CD1c-positive myeloid dendritic cell (primary cell): ENCODE results near the gene FTL.
A peak's percentile ranks its signal among the peaks of the same experiment; 100 is the strongest.

Experiments
- DNase-seq: peaks from one replicate; pipeline ENCODE4 v3.0.0-alpha.2; 2016; ENCODE audit errors: extremely low spot score

The FTL gene

GRCh38 chr19:48991873-48992580, 26.9 kb downstream of the FTL start:
- DNase-seq: peak; percentile 69

- DNase-seq: no peak
Observed at GRCh38 chr19:48992581-48993174, 27.6 kb downstream of the FTL start.

DNA sequence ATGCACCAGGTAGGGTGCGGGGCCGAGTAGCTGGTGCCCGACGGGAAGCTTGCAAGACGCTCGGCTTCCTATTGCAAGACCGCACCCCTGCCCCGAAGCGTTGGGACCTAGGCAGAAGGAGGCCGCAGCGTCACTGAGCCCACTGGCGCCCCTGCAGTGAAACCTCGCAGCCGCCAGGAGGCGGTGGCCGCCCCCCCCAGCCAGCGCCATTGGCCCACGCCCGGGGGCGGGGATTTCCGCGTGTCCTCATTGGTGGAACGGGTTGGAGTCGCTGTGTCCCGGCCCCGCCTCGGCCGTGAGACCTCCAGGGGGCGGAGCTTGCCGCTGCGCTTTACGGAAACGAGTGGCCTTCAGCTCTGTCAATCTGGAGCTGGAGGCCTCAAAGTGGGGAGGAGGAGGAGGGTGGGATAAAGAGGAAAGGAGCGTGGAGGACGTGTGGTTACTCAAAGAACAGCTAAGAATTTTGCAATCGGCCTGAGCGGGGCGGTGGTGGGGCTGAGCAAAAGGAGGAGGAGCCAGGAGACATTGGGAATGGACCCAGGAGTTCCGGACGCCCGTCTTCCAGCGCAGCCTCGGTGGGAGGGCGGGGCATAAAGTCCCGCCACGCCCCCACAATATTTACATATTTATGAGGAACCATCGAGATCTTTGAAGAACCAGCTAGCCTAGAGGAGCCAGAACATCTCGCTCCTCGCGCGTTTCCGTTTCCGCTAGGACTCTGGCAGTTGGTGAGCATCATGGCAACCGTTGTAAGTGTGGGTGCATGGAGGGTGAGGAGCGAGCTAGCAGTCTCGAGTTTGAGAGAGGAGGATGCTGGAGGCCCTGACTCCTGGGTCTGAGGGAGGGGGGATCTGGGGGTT, 28.3 kb downstream of the FTL start, which contains the start of the genes GYS1 and RUVBL2:
Gene GYS1 (minus strand): TSS at position 135 of the 860 bp plus-strand sequence. CDS start 197 bp downstream, outside the sequence.
Gene RUVBL2 (plus strand): TSS at position 713 of the 860 bp plus-strand sequence. CDS start 25 bp downstream, at position 738.
- DNase-seq: peak; percentile 100

DNA sequence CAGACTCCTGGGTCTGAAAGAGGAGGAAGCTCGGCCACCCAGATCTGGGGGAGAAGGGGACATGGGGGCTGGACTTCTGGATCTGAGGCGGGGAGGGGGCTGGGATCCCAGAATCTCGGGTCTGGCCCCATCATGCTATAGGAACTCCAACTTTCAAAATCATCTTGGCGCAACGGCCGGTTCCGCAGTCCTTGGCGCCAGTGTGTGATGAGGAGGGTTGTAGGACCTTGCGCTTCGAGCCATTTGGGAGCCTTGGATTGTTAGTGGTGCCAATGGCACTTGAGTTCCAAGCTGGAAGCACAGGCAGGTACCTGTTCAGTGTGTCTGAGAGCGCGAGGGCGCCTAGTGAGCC, 28.9 kb downstream of the FTL start:
- no peak for DNase-seq

DNA sequence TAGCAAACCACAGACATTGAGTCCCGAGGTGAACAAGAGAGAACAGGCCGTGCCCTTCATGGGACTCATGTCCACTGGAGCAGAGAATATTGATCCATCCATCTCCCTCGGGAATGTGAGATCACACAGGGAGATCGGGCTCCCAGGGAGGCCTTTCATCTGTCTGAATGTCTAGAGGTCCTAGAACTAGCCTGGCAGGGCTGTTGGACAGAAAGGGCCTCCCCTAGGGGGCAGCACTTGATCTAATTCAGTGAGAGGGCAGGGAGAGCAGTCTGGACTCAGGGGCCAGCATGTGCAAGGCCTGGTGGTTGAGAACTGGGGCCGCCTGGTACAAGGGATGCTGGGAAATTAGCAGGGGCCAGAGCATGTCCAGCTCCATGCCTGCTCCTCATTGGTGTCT, 32.9 kb downstream of the FTL start:
- DNase-seq: peak; percentile 56

DNA sequence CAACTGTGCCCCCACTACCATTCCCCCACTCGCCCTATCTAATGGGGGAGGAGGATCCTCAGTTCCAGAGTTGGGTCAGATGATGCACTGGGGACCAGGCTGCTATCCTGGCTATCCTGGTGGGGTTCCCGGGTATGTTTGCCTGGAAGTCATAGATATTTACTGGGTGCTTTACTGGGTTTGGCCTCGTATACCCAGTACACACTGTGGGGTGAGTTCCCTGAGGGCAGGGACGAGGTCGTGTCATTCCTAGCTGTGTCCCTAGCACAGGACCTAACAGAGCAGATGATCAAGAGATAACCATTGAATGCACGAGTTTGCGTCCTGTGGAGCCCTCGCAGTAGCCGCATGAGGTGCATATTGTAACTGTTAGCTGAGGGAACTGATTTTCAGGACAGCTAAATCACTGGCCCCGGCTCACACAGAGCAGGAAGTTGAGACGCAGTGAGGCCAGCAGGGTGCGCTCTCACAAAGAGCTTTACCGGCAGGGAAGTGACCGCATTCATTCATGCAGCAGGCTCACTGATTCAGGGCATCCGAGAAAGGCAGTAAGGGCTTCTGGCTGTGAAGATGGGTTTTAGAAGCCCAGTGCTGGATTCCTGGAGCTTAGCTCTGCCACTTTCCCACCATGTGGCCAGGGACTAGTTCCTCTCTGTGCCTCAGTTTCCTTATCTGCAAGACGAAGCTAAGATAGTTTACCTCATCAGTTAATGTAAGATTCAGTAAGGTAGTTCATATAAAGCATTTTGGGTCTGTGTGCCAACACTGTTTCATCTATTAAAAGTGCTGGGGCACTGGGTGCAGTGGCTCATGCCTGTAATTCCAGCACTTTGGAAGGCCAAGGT, 34.6 kb downstream of the FTL start:
- peak; percentile 71 for DNase-seq

GRCh38 chr19:49004133-49004532, 39.0 kb downstream of the FTL start:
- no peak for DNase-seq

DNA sequence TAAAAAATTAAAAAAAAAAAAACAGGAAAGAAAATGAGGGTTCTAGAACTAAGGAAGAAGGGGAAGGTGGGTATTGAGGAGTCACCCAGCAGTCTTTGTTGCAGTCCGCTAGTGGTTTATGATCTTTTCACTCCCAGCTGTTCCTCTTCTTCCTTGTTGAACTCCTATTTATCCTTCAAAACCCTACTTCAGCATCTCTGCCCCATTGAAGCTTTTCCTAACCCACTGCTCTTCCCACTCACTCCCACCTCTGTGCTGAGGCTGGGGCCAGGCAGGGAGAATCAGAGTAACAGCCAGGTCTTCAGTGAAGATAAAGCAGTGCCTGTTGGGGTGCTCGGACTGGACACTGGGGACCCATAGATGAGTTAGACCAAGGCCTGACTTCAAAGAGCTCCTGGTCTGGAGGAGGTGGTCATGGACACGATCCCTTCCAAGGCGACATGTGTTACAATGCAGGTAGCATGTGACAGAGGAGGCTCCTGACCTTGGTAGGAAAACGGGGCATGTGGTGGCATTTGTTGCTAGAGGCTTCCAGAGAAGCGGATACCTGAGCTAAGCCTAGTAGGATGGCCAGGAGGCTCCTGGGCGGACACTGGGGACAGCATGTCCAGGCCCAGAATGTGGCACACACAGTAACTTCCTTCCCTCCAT, 40.0 kb downstream of the FTL start:
- no peak for DNase-seq

- DNase-seq: no peak
Observed at GRCh38 chr19:49006905-49007304, 41.8 kb downstream of the FTL start.

DNA sequence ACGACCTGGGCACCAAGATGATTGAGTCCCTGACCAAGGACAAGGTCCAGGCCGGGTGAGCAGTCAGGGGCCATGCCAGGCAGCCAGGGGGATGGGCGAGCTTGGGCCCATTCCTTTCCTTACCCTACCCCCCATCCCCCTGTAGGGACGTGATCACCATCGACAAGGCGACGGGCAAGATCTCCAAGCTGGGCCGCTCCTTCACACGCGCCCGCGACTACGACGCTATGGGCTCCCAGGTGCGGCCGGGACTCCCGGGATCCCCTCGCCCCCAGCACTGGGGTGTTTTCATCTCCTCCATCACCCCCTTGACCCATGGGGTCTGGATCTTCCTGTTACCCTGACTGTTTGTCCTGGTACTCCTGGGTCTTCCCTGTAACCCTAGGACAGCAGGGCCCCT, 44.7 kb downstream of the FTL start:
- DNase-seq: no peak

GRCh38 chr19:49010453-49010852, 45.3 kb downstream of the FTL start:
- DNase-seq: no peak

- DNase-seq: no peak
Observed at GRCh38 chr19:49011194-49011593, 46.1 kb downstream of the FTL start.

- DNase-seq: no peak
Observed at GRCh38 chr19:49014123-49014869, 49.2 kb downstream of the FTL start.

DNA sequence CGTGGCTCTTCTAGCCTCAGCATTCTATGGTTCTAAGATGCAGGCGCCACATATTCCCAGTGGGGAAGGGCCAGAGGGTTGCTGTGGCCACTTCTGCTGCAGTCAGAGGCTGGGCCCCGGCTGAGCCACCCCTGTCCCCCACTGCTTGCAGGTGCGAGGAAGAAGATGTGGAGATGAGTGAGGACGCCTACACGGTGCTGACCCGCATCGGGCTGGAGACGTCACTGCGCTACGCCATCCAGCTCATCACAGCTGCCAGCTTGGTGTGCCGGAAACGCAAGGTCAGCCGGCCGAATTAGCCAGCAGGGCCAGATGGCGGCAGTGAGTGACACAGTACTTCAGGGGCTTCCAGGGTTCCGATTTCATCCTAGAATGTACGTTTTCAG, 49.8 kb downstream of the FTL start:
- no peak for DNase-seq

GRCh38 chr19:49016067-49016839, 51.1 kb downstream of the FTL start:
- no peak for DNase-seq
